ENCODE results near the gene TMEM220. TPM values are rescaled to one million over a fixed set of nuclear protein-coding genes. Genes with fewer than 3 reads are reported as not detected.

The TMEM220 gene
- total and polyA plus RNA-seq, 9 of the 15 experiments (the other 6 are each of a cell fraction or from before 2014, with no cell fraction given): not detected

DNA sequence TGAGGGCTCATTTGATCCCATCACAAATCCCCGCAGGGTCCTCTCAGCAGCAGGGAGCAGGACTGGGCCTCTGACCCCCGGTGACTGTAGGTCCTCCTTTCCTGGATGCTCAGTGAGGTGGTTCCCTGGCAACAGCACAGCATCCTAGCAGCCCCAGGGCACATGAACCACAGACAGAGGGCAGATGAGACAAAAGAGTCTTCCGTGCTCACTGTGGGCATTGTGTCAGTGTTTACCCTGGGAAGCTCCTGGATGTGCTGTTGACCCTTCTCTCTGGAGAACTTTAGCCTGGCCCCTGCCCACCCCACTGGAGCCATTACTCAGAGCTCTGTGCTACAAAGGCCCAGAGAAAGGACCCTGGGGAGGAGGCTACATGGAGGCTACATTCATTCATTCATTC, 21.7 kb upstream of the TMEM220 start:
- H2AFZ ChIP-seq (ENCODE audit: low read depth, low read length): no peak overlapping the region
- no peak overlapping the region for H3K27ac ChIP-seq (ENCODE audit: extremely low read depth, low read depth, low read length)
- H3K9ac ChIP-seq (ENCODE audit: insufficient read depth in 1 of 2, low read depth in 2 of 2, low read length in 2 of 2): no peak overlapping the region
- 0% methylated on average over 1 of the region's 3 CpGs for WGBS (ENCODE audit: insufficient coverage, low coverage, missing lambda C conversion rate)
- no TSS peak for BruUV-seq (replicated peaks)
- FAIRE-seq (no peak), ATAC-seq (no peak), DNase-seq (ENCODE audit: extremely low read depth in 1 of 4, low spot score in 3 of 4) (no peak)
- ChIA-PET POLR2A (no interaction called here), CTCF (ENCODE audit: low intra/inter-chr PET ratio) (no interaction called here)
- in situ Hi-C loops (cut with MboI): no loop called here
- H3K9me3 ChIP-seq (replicated peaks; ENCODE audit: control insufficient read depth, insufficient read depth, low read depth, low read length): no peaks in the 10 kb centered on the region
- intact Hi-C loops (cut with micrococcal nuclease): no loop called here
- H3K4me1 ChIP-seq (replicated peaks in 1 of 2; ENCODE audit: control insufficient read depth in 2 of 2, insufficient read depth in 2 of 2, low read length in 2 of 2): no peaks in the 10 kb centered on the region
- no peaks in the 10 kb centered on the region for H3K9me1 ChIP-seq (ENCODE audit: control insufficient read depth, insufficient read depth, low read length)
- no peak overlapping the region for H3K4me3 ChIP-seq
- TF ChIP-seq ZNF253 (CRISPR knock-in tag; conservative IDR thresholded peaks at IDR 0.05) (no peak), CTCF (IDR thresholded peaks at IDR 0.05 in 2 of 3, conservative IDR thresholded peaks at IDR 0.05 in 1 of 3; ENCODE audit: insufficient read depth in 2 of 3, low read depth in 1 of 3, low read length in 3 of 3) (no peak)
- H4K20me1 ChIP-seq (replicated peaks; ENCODE audit: control insufficient read depth, insufficient read depth, low read length): peaks cover 6% of the 10 kb centered on the region; the same call in 1 of the 2 replicates
- H3K27me3 ChIP-seq (ENCODE audit: control insufficient read depth in 2 of 2, insufficient read depth in 2 of 2, low read length in 2 of 2): peaks cover 0 to 10% of the 10 kb centered on the region in 2 experiments; a peak in 1 of 5 replicates
- H3K79me2 ChIP-seq (ENCODE audit: control insufficient read depth, insufficient read depth, low read length): no peaks in the 10 kb centered on the region
- H3K4me2 ChIP-seq (ENCODE audit: insufficient read depth, low read length): no peak overlapping the region
- no peaks in the 10 kb centered on the region for H3K36me3 ChIP-seq (ENCODE audit: control insufficient read depth, insufficient read depth, low read length)

DNA sequence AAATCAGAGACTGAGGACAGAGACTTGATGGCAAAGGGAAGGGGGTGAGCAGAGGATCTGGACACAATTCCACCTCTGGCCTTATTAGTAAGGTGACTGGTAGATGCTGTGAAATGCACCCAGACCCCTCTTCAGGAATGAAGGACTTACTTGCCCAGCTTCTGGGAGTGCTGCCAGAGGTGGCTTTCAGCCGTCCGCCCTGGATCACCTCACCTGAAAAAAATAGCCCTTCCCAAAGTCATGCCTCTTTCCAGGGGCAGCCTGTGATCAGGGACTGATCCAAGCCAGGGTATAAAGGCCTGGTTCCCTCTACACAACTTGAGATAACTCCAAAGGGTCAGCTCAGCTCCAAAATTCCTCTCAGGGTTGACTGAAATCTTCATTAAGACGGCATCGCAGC, 20.4 kb upstream of the TMEM220 start:
- intact Hi-C loops (cut with micrococcal nuclease) (no loop called here), in situ Hi-C loops (cut with MboI) (no loop called here)
- Histone ChIP-seq H3K4me1 (replicated peaks in 1 of 2; ENCODE audit: control insufficient read depth in 2 of 2, insufficient read depth in 2 of 2, low read length in 2 of 2) (no peaks in the 10 kb centered on the region), H3K4me2 (ENCODE audit: insufficient read depth, low read length) (no peak overlapping the region), H3K36me3 (ENCODE audit: control insufficient read depth, insufficient read depth, low read length) (no peaks in the 10 kb centered on the region), H3K9ac (ENCODE audit: insufficient read depth in 1 of 2, low read depth in 2 of 2, low read length in 2 of 2) (no peak overlapping the region), H3K9me3 (replicated peaks; ENCODE audit: control insufficient read depth, insufficient read depth, low read depth, low read length) (no peaks in the 10 kb centered on the region), H4K20me1 (replicated peaks; ENCODE audit: control insufficient read depth, insufficient read depth, low read length) (peaks cover 6% of the 10 kb centered on the region; the same call in 1 of the 2 replicates), H3K27me3 (ENCODE audit: control insufficient read depth in 2 of 2, insufficient read depth in 2 of 2, low read length in 2 of 2) (peaks cover 0 to 10% of the 10 kb centered on the region in 2 experiments; a peak in 1 of 5 replicates), H3K9me1 (ENCODE audit: control insufficient read depth, insufficient read depth, low read length) (no peaks in the 10 kb centered on the region), H3K4me3 (no peak overlapping the region), H3K27ac (ENCODE audit: extremely low read depth, low read depth, low read length) (no peak overlapping the region), H2AFZ (ENCODE audit: low read depth, low read length) (no peak overlapping the region), H3K79me2 (ENCODE audit: control insufficient read depth, insufficient read depth, low read length) (no peaks in the 10 kb centered on the region)
- no TSS peak for BruUV-seq (replicated peaks)
- 0% methylated on average over 4 of the region's 4 CpGs for WGBS (ENCODE audit: insufficient coverage, low coverage, missing lambda C conversion rate)
- FAIRE-seq (no peak), DNase-seq (ENCODE audit: extremely low read depth in 1 of 4, low spot score in 3 of 4) (no peak), ATAC-seq (no peak)
- POLR2A ChIA-PET: no interaction called here
- CTCF ChIA-PET (ENCODE audit: low intra/inter-chr PET ratio): no interaction called here
- TF ChIP-seq TFE3 (CRISPR knock-in tag; IDR thresholded peaks at IDR 0.05) (no peak), AFF1 (IDR thresholded peaks at IDR 0.05; ENCODE audit: low read depth in 1 of 2, partially characterized antibody in 2 of 2) (no peak), ARID1B (IDR thresholded peaks at IDR 0.05) (no peak)

All from K562 (cell line).